Tibial nerve (tissue), 4 donors: ENCODE results near the gene KRTAP1-5.

Experiments
- EP300 ChIP-seq, 2 donors: sonication (generic); formaldehyde crosslinking; IDR thresholded peaks; one replicate each; pipeline ENCODE4 v1.6.1; 2017; ENCODE audit warnings: antibody characterized with exemption in 2 of 2, mild to moderate bottlenecking in 1 of 2
- TF ChIP-seq, protein P1 (sequence below), 5 experiments: fragments of 200-600 bp in 3 of 5; fragments of 450-650 bp in 2 of 5; sonication (generic) in 3 of 5; IDR thresholded peaks; one replicate each; pipeline ENCODE4 v1.5.1; 2016 to 2019; ENCODE audit warnings: antibody characterized with exemption in 5 of 5, mild to moderate bottlenecking in 3 of 5, moderate library complexity in 2 of 5

DNA sequence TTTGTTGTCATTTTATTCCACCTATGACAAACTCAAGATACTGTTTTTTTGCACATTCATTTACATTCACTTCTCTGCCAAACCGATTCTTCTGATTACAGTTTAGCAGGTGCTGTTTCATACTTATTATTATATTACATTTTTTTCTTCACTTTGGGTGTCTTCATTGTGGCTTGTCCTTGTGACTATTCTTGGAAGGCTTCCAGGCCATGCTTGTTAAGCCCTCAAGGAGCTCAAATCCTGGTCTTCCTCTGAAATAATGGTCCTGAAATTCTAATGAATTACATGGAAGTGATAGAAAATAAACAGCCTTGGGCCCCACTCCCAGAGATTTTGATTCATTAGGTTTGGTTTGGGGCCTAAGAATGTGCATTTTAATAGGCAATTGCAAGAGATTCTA lies 37.3 kb upstream of the KRTAP1-5 start:
- no peak for TF ChIP-seq EP300 (IDR thresholded peaks at IDR 0.05)
- TF ChIP-seq, protein P1, sequence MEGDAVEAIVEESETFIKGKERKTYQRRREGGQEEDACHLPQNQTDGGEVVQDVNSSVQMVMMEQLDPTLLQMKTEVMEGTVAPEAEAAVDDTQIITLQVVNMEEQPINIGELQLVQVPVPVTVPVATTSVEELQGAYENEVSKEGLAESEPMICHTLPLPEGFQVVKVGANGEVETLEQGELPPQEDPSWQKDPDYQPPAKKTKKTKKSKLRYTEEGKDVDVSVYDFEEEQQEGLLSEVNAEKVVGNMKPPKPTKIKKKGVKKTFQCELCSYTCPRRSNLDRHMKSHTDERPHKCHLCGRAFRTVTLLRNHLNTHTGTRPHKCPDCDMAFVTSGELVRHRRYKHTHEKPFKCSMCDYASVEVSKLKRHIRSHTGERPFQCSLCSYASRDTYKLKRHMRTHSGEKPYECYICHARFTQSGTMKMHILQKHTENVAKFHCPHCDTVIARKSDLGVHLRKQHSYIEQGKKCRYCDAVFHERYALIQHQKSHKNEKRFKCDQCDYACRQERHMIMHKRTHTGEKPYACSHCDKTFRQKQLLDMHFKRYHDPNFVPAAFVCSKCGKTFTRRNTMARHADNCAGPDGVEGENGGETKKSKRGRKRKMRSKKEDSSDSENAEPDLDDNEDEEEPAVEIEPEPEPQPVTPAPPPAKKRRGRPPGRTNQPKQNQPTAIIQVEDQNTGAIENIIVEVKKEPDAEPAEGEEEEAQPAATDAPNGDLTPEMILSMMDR (IDR thresholded peaks at IDR 0.05), result no peak
